Endothelial cell of umbilical vein (primary cell): ENCODE data around the gene BRD3. TPM values are rescaled to one million over a fixed set of nuclear protein-coding genes. Genes with fewer than 3 reads are reported as not detected.

Experiments used
- BruUV-seq: library from RNA; stranded (reverse); fragments of 400-500 nt; replicated peaks from 2 replicates; lab custom pipeline; 2021; lab: Mats Ljungman, UMichigan
- CTCF ChIA-PET: fragments of 300-600, 350-600 bp; sonication (Branson Sonifier 250); formaldehyde crosslinking; loops from one replicate; lab custom pipeline; 2021; ENCODE audit warnings: antibody characterized with exemption, inconsistent platforms; lab: Charles Lee
- POLR2A ChIA-PET: fragments of 300-600, 350-600 bp; sonication (Branson Sonifier 250); formaldehyde crosslinking; loops from one replicate; lab custom pipeline; 2021; ENCODE audit warnings: antibody characterized with exemption, inconsistent platforms; lab: Charles Lee
- DNase-seq: peaks from one replicate; pipeline ENCODE4 v3.0.0-alpha.2; 2011; ENCODE audit warnings: low read depth, low spot score
- FAIRE-seq: peaks from 2 replicates; lab custom pipeline; 2011; peaks lifted over from hg19 to GRCh38; lab: Jason Lieb, UNC
- H2AFZ ChIP-seq: 2 replicates; pipeline ENCODE4 v1.6.0; 2012; ENCODE audit warnings: low read depth, low read length, control low read depth, inconsistent platforms
- H3K27ac ChIP-seq: 2 replicates; pipeline ENCODE4 v1.5.1; 2011; ENCODE audit warnings: low read depth, mild to moderate bottlenecking, control low read depth, low read length, moderate library complexity; ENCODE audit not compliant: insufficient read depth
- H3K27me3 ChIP-seq, 2 experiments: 2 replicates each; pipeline versions ENCODE4 v1.6.0 to v1.6.1; 2011; ENCODE audit warnings: low read length in 2 of 2, mixed read lengths in 1 of 2; ENCODE audit not compliant: control insufficient read depth in 2 of 2, insufficient read depth in 2 of 2
- H3K36me3 ChIP-seq, 2 experiments: 2 replicates in 1 of 2; 3 replicates in 1 of 2; pipeline ENCODE4 v1.5.1; 2011; ENCODE audit warnings: low read length in 2 of 2, mild to moderate bottlenecking in 1 of 2, moderate library complexity in 1 of 2; ENCODE audit not compliant: control insufficient read depth in 2 of 2, insufficient read depth in 2 of 2; ENCODE audit errors: extremely low read depth in 1 of 2
- H3K4me1 ChIP-seq: 3 replicates; pipeline ENCODE4 v1.5.1; 2011; ENCODE audit warnings: mild to moderate bottlenecking, low read length; ENCODE audit not compliant: control insufficient read depth, insufficient read depth; ENCODE audit errors: extremely low read depth
- H3K4me2 ChIP-seq: 2 replicates; pipeline ENCODE4 v1.6.1; 2011; ENCODE audit warnings: low read length, control low read depth, mixed read lengths; ENCODE audit not compliant: insufficient read depth
- H3K4me3 ChIP-seq, 3 experiments: fragments of 200-600 bp in 1 of 3; sonication (generic), shearing (Covaris generic) in 1 of 3; replicated peaks in 1 of 3; 2 replicates each; pipeline ENCODE4 v1.5.1; 2011 to 2016; ENCODE audit warnings: control low read depth in 3 of 3, low read length in 3 of 3, mild to moderate bottlenecking in 2 of 3, inconsistent platforms in 1 of 3, low read depth in 1 of 3, moderate library complexity in 1 of 3; ENCODE audit not compliant: insufficient read depth in 1 of 3
- H3K79me2 ChIP-seq: 2 replicates; pipeline ENCODE4 v1.6.0; 2012; ENCODE audit warnings: low read length, inconsistent platforms; ENCODE audit not compliant: control insufficient read depth, insufficient read depth
- H3K9ac ChIP-seq: replicated peaks from 2 replicates; pipeline ENCODE3; 2011; ENCODE audit warnings: low read length, control low read depth; ENCODE audit not compliant: insufficient read depth; ENCODE audit errors: extremely low read depth
- H3K9me1 ChIP-seq: replicated peaks from 3 replicates; pipeline ENCODE4 v1.6.0; 2011; ENCODE audit warnings: mild to moderate bottlenecking, low read length; ENCODE audit not compliant: control insufficient read depth, insufficient read depth; ENCODE audit errors: extremely low read depth
- H3K9me3 ChIP-seq: replicated peaks from 2 replicates; pipeline ENCODE4 v1.5.1; 2012; ENCODE audit warnings: low read length, inconsistent platforms; ENCODE audit not compliant: control insufficient read depth, insufficient read depth
- H4K20me1 ChIP-seq: replicated peaks from 2 replicates; pipeline ENCODE3; 2011; ENCODE audit warnings: mild to moderate bottlenecking, low read length; ENCODE audit not compliant: control insufficient read depth, insufficient read depth; ENCODE audit errors: extremely low read depth
- CTCF ChIP-seq, 2 donors: IDR thresholded peaks; 1 replicate in 1 of 2; 2 replicates in 1 of 2; pipeline ENCODE4 v1.5.1; 2011; ENCODE audit warnings: low read length in 2 of 2, mild to moderate bottlenecking in 2 of 2, moderate library complexity in 2 of 2, control low read depth in 1 of 2, inconsistent platforms in 1 of 2, low read depth in 1 of 2; ENCODE audit not compliant: insufficient read depth in 1 of 2; ENCODE audit errors: extremely low read depth in 1 of 2
- EZH2 ChIP-seq: IDR thresholded peaks from 2 replicates; pipeline ENCODE4 v1.6.1; 2012; ENCODE audit warnings: borderline replicate concordance, low read depth, mild to moderate bottlenecking, moderate library complexity, low read length, inconsistent platforms; ENCODE audit not compliant: severe bottlenecking
- FOS ChIP-seq: IDR thresholded peaks from 2 replicates; pipeline ENCODE4 v1.6.1; 2011; ENCODE audit warnings: mild to moderate bottlenecking, low read length, moderate library complexity, borderline replicate concordance; ENCODE audit not compliant: insufficient read depth
- GATA2 ChIP-seq: IDR thresholded peaks from 2 replicates; pipeline ENCODE4 v1.7.0; 2011; ENCODE audit warnings: low read depth, mild to moderate bottlenecking, moderate library complexity, mixed read lengths, low read length; ENCODE audit not compliant: insufficient read length, insufficient read depth
- JUN ChIP-seq: IDR thresholded peaks from 2 replicates; pipeline ENCODE4 v1.6.1; 2011; ENCODE audit warnings: borderline replicate concordance, low read depth; ENCODE audit not compliant: insufficient read length, insufficient read depth
- MAX ChIP-seq: IDR thresholded peaks from 2 replicates; pipeline ENCODE4 v1.6.1; 2011; ENCODE audit not compliant: insufficient read depth, insufficient read length
- MYC ChIP-seq: IDR thresholded peaks from one replicate; pipeline ENCODE4 v1.6.1; 2011; ENCODE audit warnings: mild to moderate bottlenecking, low read depth, low read length
- POLR2A ChIP-seq: IDR thresholded peaks from 2 replicates; pipeline ENCODE4 v1.6.1; 2012; ENCODE audit warnings: low read depth, mild to moderate bottlenecking, control low read depth, low read length
- POLR2AphosphoS5 ChIP-seq: IDR thresholded peaks from 2 replicates; pipeline ENCODE4 v1.6.1; 2012; ENCODE audit warnings: low read depth, mild to moderate bottlenecking, control low read depth, low read length, moderate library complexity; ENCODE audit not compliant: insufficient read depth
- dilution Hi-C: fragments of 300-500 bp; cut with MboI; formaldehyde crosslinking; loops from one replicate; pipeline ENCODE4 v1.15.0; 2019; ENCODE audit warnings: low sequenced_read_pairs; ENCODE audit not compliant: extremely low pct_ligation_motif_present
- intact Hi-C: fragments of 100-400 bp; cut with micrococcal nuclease; formaldehyde crosslinking; loops from one replicate; pipeline ENCODE4 v1.10.0; 2022
- polyA plus RNA-seq, 4 experiments: library from polyadenylated mRNA; depleted of rRNA in 3 of 4; stranded (reverse) in 3 of 4; unstranded in 1 of 4; fragments of >200 nt; gene quantifications; 2 replicates each; pipeline versions ENCODE4 v1.2.1 to v1.2.3, GENCODE V29; 2011 to 2012; ENCODE audit warnings: missing spikeins in 1 of 4
- total RNA-seq: library from RNA; stranded (reverse); gene quantifications from 2 replicates; pipeline ENCODE4 v1.2.3, GENCODE V29; 2021

Gene BRD3
- total and polyA plus RNA-seq, 2 donors (not counting 3 experiments of a cell fraction or from before 2014, with no cell fraction given) = 10.5 to 47.1 TPM

- Histone ChIP-seq H3K27me3 (no peaks in the 10 kb centered on the region), H4K20me1 (no peaks in the 10 kb centered on the region), H3K4me2 (no peak overlapping the region), H3K79me2 (peaks cover 46% of the 10 kb centered on the region), H3K4me1 (no peaks in the 10 kb centered on the region), H3K9ac (no peak overlapping the region), H3K9me3 (no peaks in the 10 kb centered on the region), H2AFZ (no peak overlapping the region), H3K4me3 (no peak overlapping the region), H3K36me3 (peaks cover 0 to 47% of the 10 kb centered on the region in 2 experiments), H3K9me1 (no peaks in the 10 kb centered on the region), H3K27ac (no peak overlapping the region)
- FAIRE-seq = no peak
- TF ChIP-seq MYC = no peak
- no peak for TF ChIP-seq EZH2
- no peak for TF ChIP-seq MAX
- no peak for TF ChIP-seq JUN
- no peak for TF ChIP-seq GATA2
- TF ChIP-seq POLR2A = no peak
- TF ChIP-seq CTCF (IDR thresholded peaks at IDR 0.05; ENCODE audit: extremely low read depth in 1 of 2, insufficient read depth in 1 of 2, low read depth in 1 of 2, low read length in 2 of 2) = no peak
- TF ChIP-seq FOS = no peak
- TF ChIP-seq POLR2AphosphoS5 = no peak
- POLR2A ChIA-PET = no interaction called here
- CTCF ChIA-PET = no interaction called here
- dilution Hi-C loops = no loop called here
- BruUV-seq = no TSS peak
- intact Hi-C loops = no loop called here
- DNase-seq = no peak
Observed at GRCh38 chr9:134053401-134053871, 14.4 kb downstream of the BRD3 start.
